ENCODE data around the gene FOSL2.

The FOSL2 gene

DNA sequence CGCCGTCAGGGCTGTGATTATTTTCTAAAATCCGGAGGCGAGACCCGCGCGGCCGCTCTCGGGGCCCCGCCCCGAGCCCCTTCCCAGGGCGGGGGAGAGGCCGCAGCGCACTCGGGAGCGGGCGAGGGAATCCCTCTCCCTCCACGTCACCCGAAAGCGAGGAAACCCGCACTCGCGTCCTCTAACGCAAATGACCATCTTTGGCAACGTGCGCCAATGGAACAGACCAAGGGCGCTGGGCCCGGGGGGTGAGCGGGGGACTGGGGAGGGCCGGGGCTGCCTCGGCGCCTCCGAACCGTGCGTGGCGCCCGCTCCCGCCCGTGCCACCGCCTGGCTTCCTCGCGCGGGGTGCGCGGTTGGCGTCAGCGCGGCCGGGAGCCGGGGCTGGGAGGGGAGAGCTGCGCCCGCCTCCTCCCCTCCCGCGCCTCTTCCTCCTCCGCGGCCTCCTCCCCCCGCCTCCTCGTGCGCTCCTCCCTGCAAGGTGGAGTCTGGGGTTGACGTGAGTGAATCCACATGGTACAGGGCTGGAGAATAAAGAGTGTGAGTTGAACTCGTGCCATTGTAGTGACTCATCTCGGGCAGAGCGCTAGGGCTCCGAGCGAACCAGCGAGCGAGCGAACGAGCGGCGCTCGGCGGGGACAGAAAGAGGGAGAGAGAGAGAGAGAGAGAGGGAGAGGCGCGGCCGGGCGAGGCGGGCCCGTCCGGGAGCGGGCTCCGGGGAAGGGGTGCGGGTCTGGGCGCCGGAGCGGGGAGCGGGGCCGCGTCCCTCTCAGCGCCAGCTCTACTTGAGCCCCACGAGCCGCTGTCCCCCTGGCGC lies at the start of gene FOSL2:
FOSL2 (plus strand) TSS at position 562 of the 817 bp plus-strand sequence. CDS start 863 bp downstream, outside the sequence.
- peak; percentile 99 for DNase-seq (ENCODE audit: low read depth)

DNA sequence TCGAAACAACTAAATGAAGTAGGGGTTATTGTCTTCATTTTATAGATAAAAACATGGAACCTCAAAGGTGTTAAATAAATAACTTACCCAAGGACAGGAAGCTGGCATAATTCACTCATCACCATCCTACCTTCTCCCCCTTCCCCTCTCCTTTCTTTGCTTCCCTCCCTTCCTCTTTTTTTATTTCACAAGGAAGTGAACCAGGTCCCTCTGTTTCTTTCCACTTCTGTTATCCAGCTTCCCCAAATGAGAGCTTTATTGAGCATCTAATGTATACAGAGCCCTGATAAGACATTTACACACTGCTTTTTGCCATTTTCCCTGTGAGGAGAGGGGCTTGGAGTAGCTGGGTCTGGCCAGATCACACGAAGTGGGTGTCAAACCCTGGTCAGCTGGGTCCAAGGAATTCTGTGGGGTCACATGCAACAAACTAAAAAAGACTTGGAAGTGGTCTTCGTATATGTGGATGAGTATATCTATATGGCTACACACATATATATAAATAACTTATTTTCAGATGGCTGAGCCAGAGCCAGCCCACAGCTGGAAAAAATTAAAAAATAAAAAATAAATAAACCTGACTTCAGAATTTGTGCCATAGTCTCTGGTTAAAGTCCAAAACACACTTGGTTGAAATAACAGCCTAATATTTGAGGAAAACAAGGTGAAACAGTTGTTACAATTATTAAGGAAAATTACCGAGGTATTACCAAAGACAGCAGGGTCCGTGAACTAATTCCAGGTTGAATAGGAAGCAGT lies 49.3 kb upstream of the FOSL2 start:
- no peak for DNase-seq (ENCODE audit: low read depth)

DNA sequence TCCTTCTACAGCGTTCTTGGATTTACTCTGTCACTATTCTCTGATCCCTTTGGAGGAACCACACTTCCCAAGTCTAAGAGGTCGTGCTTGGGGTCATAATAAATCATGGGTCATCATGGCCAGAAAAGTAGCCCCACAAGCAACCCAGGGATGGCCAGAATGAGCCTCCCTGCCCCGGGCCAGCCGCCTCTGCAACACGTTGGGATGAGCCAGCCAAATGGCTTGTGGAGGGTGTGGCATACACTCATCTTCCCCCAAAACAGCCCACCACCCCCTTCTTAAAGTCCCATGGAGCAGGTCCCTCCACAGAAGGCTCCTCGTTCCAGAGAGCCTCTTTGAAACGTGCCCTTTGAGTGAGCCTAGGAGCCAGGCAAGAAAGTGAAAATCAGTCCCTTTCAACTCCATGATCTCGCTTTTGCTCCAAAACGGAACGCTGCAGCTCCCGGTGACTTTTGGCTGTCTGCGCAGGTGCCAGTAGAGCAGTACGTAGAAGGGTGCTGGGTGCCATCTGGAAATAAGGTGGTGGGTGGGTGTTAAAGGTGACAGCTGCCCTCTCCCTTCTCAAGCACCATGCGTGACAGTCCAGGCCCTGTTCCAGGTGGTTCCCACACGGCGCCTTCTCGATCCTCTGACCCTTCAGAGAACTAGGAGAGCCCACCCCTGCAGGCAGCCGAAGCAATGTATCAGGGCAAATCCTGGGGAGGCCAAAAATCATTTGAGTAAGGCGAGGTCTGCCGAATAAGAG lies 48.5 kb upstream of the FOSL2 start:
- DNase-seq (ENCODE audit: low read depth), result no peak

DNA sequence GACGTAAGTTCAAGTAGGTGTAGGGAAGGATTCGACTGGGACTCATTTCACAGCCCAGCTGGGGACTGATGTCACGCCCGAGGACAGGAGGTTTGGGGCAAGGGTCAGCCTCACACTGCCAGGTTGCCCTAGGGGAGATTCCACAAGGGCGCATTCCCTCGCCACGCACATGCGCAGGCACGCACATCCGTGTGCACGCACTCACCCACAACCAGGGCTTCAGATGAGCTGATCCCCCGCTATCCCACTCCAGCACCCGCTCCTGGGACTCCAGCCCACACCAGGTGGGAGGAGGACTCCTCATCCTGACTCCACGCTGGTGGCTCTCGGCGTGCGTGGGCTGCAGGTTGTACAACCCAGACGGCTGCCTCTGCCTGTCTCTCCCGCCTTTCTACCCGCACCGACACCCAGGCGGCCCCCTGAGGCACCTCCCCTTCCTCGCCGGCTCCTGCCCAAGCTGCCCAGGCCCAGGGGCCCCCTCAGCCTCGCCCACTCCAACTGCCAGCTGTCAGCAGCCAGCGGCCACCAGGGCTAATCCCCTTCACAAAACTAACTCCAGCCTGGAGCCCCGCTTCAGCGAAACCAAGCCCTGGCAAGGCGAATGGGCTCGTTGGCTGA lies 47.8 kb upstream of the FOSL2 start:
- no peak for DNase-seq (ENCODE audit: low read depth)

DNA sequence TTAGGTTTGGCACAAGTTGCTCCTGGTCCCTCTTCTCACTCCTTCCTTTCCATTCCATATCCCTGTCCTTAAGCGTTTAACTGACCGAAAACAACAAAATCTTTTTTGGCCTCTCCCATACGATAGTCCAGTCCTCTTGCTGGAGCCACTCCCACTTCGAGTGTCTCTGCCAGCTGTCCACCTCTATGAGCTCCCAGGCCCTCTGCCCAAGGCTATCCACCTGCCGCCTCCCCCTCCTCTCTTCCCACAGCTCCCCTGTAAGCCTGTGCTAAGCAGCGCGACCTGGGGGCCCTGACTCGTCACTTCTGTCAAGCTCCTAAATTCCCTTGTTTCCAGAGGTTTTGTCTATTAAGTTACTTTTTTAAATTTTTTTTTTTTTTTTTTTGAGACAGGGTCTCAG lies 47.0 kb upstream of the FOSL2 start:
- DNase-seq (ENCODE audit: low read depth), result no peak

DNA sequence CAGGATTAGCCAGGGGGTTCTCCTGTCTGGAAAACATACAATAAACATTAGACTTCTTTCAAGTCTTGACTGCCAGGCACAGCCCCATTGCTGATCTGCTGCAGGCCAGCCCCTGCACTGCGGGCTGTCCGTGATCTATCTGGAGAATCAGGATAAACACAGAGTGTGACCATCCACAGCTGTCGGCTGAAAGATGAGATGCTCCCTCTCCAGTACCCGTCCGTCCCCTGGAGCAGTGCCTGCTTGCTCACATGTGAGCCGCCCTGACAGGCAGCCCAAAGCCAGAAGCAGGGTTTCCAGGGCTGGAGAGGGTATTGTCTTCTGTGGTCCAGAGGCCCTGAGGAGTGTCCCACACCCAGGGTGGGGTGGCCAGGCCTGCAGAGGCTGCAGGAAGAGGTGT lies 46.1 kb upstream of the FOSL2 start:
- no peak for DNase-seq (ENCODE audit: low read depth)

DNA sequence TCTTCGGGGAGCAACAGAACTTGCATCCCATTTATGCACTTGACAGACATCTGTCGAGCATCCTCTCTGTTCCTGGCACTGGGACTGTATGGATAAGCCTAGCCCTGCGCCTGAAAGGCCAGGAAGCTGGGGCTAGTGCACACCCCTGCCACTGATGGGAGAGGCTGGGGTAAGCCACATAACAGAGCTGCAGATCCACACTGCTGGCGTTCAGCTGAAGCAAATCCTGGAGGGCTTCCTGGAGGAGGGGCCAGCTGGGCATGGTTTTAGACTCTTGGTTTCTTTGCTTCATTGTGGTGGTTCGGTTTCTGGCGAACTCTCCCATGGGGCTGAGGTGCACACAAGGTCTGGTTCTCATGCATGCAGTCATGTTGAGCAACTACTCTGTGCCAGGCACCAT lies 45.5 kb upstream of the FOSL2 start:
- no peak for DNase-seq (ENCODE audit: low read depth)

DNA sequence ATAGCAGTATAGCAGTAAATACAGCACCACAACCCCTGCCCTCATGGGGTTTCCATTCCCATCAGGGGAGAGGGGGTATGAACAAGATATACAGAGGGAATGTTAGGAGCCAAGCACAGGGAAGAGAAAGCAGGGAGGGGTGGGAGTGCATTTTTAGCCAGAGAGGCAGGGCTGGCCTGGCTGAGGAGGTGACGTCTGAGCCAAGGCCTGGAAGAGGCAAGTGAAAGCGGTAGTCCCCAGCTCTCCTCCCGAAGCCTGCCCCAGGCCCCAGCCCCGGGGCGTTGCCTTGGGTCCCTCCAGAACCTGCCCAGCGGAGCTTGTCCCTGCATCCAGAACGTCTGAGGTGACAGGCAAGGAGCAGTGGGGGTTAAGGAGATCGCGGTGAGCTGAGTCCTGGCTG lies 45.1 kb upstream of the FOSL2 start:
- no peak for DNase-seq (ENCODE audit: low read depth)

DNA sequence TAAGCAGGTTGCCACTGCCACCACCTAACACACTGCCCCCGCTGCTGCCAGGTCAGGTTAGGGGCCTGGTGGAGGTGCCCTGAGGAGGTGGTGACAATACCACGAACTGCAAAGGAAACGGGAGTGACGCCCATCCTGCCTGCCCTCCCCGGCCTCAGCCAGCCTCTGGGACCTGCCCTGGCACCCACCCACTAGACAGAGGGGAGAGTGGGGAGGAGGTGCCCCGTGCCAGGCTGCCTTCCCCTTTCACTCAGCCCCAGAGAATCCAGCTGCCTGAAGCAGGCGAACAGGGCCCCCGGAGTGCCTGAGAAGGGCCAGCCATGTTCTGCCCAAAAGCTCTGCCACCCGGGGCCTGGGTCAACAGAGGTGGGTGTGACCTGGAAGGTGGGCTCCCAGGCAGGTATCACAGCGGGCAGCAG lies 44.5 kb upstream of the FOSL2 start:
- DNase-seq (ENCODE audit: low read depth), result no peak

DNA sequence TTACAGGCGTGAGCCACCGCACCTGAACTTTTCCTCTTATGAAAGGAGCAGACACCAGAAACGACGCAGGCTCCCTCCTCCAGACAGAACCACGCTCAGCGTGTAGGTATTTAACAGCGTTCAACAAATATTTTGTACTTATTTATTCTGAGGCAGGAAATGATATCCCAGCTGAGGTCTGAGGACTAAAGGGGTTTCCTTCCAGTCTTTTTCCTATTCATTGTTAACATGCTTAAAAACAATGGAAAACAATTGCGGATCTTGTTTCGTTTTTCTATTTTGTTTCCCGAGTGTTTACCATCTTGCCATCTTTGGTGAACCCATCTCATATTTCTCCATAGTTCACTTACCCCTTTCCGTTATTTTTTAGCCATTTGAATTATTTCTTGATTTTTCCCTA lies 43.7 kb upstream of the FOSL2 start:
- DNase-seq (ENCODE audit: low read depth), result no peak

DNA sequence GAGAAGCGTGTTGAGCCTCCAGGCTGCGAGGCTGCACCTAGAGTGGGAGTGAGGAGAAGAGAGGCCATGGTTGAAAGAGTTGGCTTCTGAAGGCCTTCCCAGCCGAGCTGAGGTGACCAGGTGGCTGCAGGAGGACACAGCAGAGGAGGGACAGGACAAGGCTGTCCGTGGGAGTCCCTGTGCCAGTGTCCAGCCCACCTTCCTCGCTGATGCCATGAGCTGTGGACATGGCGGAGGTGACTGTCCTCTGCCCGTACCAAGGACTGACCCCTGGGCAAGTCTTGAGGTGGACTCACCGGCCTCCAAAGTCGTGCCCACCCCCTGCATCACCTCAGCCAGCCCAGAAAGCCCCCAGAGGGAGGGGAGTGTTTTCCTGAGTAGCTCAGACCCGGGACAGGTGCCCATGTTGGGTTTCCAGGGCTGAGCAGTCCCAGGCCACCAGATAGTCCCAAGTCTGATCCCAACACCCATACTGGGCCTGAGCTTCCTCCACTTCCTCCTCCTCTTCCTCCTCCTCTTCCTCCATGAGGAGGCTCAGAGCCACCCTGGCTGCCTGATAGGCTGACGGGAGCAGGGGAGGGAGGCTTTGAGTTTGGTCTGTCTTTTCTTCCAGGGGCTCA lies 43.0 kb upstream of the FOSL2 start:
- no peak for DNase-seq (ENCODE audit: low read depth)

DNA sequence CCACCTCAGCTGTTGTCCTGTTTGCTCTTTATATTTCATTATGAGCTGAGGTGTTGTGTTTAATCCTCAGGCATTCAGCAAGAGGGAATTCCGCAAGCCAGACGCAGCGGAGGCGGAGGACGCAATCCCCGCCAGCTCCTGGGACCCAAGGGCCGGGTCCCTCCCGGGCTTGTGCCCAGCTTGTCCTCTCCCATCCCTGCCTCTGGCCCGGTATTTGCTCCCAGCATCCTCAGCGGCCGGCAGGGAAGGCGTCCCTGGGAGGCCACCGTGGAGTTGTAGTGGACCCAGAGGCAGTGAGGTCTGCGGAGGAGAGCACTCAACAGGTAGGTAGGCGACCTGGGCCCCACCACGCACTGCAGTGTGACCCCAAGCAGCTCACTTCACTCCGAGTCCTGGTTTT lies 42.5 kb upstream of the FOSL2 start:
- DNase-seq (ENCODE audit: low read depth), result no peak

DNA sequence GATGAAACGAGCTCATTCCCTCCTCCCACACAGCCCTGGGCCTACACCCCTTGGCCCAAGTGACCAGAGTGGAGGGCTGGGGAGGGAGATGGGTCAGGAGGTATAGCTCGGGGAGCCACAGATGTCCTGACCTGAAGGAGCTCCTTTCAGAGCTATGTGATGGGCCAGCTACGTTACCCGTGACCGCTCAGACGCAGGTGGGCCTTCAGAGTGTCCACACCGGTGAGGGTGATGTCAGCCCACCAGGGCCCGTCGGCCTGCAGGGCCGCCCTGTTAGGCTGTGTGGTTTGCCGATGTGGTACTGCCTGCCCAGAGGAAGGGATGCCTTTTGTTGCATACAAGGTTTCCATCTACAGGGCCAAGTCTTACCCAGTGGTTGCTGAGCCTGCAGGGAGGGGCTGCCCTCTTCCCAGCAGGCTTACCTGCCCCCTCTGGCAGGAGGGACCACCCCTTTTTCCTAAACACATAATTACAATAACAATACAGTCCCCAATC lies 41.8 kb upstream of the FOSL2 start:
- DNase-seq (ENCODE audit: low read depth), result no peak

DNA sequence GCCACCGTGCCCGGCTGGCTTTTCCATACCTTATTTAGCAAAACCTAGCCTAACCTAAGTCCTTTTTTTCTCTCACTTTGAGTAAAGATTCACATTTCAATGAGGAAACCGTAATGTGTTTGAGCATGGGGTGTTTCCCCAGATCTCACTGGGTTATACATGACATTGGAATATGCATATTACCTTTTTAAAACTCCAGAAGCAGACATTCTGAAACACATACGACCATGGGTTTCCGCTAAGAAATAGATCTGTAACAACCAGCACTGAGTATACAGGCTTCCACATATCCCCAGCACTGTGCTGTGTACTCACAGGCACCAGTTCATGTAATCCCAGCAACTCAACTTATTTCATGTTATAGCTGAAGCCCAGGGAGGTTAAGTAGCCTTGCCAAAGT lies 41.0 kb upstream of the FOSL2 start:
- DNase-seq (ENCODE audit: low read depth), result no peak

DNA sequence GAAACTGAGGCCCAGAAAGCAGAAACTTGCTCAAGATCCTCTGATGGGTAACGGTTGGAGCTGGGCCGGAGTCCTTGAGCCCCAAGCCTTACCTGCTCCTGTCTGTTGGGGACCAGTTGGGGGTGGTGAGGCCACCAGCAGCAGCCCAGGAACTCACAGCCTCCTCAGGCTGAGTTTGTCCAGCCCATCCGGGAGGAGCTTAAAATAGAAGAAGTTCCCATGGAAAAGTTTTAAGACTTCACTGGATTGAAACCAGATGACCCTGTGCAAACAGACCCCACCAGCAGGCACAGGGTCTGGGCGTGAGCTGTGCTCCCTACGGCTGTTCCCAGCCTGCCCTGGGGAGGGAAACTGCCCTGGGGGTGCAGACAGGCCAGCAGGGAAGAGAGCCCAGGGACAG lies 40.6 kb upstream of the FOSL2 start:
- DNase-seq (ENCODE audit: low read depth), result no peak

DNA sequence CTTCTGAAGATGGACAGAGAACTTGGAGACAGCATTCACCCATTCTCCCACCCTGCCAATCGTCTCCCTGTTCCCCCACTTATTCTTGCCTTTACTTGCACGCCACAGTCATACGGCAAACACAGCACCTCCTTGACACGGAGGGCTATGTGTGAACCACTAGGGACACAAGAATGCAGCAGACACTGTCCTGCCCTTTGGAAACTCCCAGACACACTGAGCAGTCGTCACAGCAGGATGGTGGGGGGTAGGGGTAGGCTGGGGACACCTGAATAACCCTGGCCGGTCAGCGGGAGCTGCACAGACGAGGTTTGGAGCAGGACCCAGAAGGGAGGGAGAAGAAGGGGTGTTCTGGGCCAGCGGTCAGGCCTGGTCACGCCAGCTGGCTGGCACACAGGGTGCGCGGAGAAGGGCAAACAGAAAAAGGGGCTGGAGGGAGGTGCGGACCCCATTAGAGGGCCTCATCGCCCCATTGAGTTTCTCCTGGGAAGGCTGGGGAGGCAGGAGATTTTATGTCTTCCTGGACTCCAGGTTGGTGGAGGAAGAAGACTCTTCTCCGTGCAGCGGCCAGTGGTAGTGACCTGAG lies 40.0 kb upstream of the FOSL2 start:
- no peak for DNase-seq (ENCODE audit: low read depth)

DNA sequence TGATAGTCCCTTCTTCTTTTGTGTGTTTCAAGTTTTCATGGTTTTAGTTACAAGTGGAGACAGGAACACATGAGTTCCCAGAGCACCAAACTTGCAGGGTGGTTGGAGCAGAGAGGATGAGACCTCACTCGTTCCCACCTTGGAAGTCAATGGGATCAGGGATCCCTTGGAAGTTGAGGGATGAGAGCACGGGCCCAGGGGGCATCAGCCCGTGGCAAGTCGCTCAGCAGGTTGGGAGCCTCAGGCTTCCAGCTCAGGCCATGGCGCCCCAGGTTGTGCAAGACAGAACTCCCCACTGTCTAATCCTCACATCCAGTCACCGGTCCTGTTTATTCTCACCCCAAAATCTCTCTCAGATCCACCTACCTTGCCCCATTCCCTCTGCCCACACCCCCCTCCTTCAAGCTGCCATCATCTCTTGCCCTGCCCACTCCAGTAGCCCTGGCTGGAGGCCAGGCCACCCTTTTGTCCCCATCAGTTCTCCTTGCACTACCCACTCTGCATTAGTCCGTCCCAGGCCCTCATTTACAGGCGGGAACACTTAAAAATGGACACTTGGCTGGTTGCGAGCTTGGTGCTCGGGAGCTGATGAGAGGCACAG lies 37.6 kb upstream of the FOSL2 start:
- DNase-seq (ENCODE audit: low read depth), result no peak

DNA sequence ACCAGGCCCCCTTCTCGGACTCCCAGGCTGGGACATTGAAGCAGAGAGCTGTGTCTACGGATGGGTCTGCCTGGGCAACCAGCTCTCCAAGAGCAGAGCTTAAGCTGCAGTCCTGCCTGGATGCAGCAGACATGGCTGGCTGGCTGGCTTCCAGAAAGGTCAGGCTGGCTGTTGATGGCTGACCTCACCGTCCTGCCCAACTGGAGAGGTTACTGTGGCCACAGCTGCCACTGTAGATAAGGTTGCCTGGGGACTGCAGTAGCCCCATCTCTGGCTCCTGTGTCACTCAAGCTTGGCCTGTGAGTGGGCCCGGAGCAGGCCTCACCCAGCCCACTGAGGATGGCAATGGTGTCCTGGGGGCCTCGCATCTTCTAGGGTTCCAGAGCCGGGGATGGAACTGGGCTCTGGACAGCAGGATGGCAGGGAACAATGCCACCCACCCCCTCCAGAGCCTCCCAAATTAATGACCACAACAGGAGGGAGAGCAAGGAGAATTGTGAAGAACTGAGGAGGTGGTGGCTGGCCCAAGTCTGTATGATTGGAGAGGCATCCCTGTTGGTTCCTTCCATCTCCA lies 37.0 kb upstream of the FOSL2 start:
- DNase-seq (ENCODE audit: low read depth), result no peak

DNA sequence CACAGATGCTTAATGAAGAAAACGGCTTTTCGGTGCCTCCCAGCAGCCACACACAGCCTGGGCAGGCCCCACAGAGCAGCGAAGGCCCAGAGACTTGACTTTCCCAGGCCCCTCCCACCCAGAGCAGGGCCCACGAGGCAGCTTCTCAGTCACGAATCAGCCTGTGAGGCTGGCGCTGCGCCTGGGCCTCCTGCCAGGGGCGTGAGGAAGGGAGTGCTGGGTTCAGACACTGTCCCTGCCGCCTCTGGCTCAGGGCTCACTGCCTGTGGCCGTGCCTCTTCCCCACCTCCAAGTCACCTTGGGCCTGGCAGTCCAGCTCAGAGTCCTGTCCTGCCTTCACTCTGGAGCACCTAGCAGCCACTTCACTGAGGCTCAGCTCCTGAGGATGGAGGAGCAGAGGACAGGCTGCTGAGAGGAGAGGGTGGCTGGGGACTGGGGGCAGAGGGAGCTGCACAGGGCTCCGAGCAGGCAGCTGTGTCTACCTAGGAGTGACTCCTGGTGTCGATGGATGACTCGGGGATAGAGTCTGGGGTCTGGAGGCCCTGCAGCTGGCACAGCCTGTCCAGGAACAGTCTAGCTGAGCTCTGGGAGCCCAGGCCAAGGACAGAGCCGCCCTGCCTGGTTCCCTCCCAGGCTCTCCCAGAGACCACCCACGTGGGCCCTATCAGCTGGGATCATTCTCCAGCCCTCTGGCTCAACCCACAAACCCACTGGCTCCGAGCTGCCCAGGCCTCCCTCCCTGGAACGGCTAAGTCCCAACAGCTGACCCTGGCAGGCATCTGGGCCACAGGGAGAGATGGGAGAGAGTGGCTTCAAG lies 36.4 kb upstream of the FOSL2 start:
- DNase-seq (ENCODE audit: low read depth), result peak; percentile 55

DNA sequence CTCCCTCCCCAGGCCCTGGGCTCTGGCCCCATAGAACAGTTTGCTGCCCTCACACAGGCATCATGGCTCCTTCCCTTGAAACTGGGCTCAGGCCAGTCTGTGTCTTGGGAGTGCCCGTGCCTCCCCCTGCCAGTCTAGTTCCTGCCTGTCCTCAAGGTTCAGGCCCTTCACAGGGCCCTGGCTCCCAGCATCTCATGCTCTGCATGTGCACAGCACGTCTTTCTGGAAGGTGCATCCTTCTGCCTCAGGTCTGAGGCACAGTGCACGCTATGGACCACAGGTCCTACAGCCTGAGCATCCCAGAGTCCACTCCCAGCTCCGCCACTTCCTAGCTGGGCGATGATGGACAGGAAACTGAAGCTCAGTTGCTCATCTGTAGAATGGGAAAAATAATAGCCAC lies 35.6 kb upstream of the FOSL2 start:
- peak; percentile 20 for DNase-seq (ENCODE audit: low read depth)

All from ELR (cell line).